K562 treated with DMSO at 1 percent for 48 hours (cell line): Measurements from ENCODE around the gene TMEM191C. TPM values are rescaled to one million over a fixed set of nuclear protein-coding genes. Genes with fewer than 3 reads are reported as not detected.

Experiments
- total RNA-seq: library from RNA; unstranded; fragments of 300-600 nt; gene quantifications from 2 replicates; pipeline ENCODE4 v1.2.3, GENCODE V29; 2022; ENCODE audit warnings: low replicate concordance; ENCODE audit errors: extremely low read depth

TMEM191C gene
- total RNA-seq, result not detected in 2 replicates

GRCh38 chr22:21467337-21468193 is at the start of gene TMEM191C:
Gene TMEM191C, plus strand, starts transcription at chr22:21467387. Its CDS starts 73 bp downstream, at chr22:21467460.

Other genes with a start within 250 kb of the TMEM191C start
- not detected in 2 replicates for gene RIMBP3B, start 83.6 kb upstream of the TMEM191C start, total RNA-seq
- not detected in 2 replicates for gene HIC2, start 50.0 kb upstream of the TMEM191C start, total RNA-seq
- not detected in 2 replicates for gene RIMBP3C, start 84.1 kb downstream of the TMEM191C start, total RNA-seq
- gene UBE2L3, start 100.3 kb downstream of the TMEM191C start, total RNA-seq, result not detected in 2 replicates
- gene YDJC, start 162.6 kb downstream of the TMEM191C start, total RNA-seq, result 625 and 793 TPM in 2 replicates
- not detected in 2 replicates for gene CCDC116, start 165.4 kb downstream of the TMEM191C start, total RNA-seq
- gene SDF2L1, start 174.9 kb downstream of the TMEM191C start, total RNA-seq, result 1,054 TPM in 1 of 2 replicates, not detected in the other
- gene PPIL2, start 198.6 kb downstream of the TMEM191C start, total RNA-seq, result 96.2 TPM in 1 of 2 replicates, not detected in the other